AG04449 (cell line): ENCODE results near the gene ACSL3.

Experiments
- CTCF ChIA-PET: fragments of 350-600 bp; formaldehyde crosslinking; extraction: SDS; loops from one replicate; lab custom pipeline; 2021; ENCODE audit warnings: antibody characterized with exemption; lab: Yijun Ruan, JAX
- POLR2A ChIA-PET: fragments of 400-600, 350-600 bp; formaldehyde crosslinking; extraction: SDS; loops from one replicate; lab custom pipeline; 2020; ENCODE audit warnings: antibody characterized with exemption, inconsistent platforms; lab: Yijun Ruan, JAX
- DNase-seq: peaks from one replicate; pipeline ENCODE4 v3.0.0-alpha.2; 2010; ENCODE audit warnings: low read depth, low spot score
- H3K4me3 ChIP-seq: 2 replicates; pipeline ENCODE4 v1.5.1; 2011; ENCODE audit warnings: low read depth, mild to moderate bottlenecking, control low read depth, low read length
- TF ChIP-seq, protein P1 (sequence below): IDR thresholded peaks from one replicate; pipeline ENCODE4 v1.5.1; 2011; ENCODE audit warnings: mild to moderate bottlenecking, moderate library complexity, low read length, control low read depth, inconsistent platforms; ENCODE audit not compliant: insufficient read depth; ENCODE audit errors: missing control alignments

The ACSL3 gene

GRCh38 chr2:222907790-222908441 lies 47.1 kb downstream of the ACSL3 start:
- ChIA-PET CTCF (interaction anchor here (0.9 to 5.6 kb wide), 8 partner anchors 8 to 890 kb away, joined by 3 to 52 read pairs (median 26); no protein-coding TSS in a partner anchor), POLR2A (no interaction called here)

DNA sequence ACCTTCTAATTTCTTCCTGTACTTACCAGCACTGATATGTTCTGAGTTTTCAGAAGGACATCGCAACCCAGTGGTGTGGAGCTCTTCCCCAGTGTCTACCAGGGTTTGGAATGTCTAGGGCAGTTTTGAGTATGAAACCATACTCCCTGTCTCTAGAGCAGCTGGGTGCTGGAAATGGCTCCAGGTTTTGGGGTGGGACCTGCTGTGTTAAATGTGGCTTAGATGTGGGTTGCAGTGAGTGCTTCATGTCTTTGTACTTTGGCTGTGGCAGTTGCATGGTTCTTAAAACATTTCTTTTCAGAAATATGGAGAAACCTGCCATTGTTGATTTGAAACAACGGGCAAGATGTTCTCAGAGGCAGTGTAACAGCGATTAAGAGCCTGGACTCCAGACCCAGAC lies 48.5 kb downstream of the ACSL3 start:
- TF ChIP-seq, protein P1, sequence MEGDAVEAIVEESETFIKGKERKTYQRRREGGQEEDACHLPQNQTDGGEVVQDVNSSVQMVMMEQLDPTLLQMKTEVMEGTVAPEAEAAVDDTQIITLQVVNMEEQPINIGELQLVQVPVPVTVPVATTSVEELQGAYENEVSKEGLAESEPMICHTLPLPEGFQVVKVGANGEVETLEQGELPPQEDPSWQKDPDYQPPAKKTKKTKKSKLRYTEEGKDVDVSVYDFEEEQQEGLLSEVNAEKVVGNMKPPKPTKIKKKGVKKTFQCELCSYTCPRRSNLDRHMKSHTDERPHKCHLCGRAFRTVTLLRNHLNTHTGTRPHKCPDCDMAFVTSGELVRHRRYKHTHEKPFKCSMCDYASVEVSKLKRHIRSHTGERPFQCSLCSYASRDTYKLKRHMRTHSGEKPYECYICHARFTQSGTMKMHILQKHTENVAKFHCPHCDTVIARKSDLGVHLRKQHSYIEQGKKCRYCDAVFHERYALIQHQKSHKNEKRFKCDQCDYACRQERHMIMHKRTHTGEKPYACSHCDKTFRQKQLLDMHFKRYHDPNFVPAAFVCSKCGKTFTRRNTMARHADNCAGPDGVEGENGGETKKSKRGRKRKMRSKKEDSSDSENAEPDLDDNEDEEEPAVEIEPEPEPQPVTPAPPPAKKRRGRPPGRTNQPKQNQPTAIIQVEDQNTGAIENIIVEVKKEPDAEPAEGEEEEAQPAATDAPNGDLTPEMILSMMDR: no peak
- POLR2A ChIA-PET: no interaction called here
- H3K4me3 ChIP-seq: no peak overlapping the region
- no peak for DNase-seq
- CTCF ChIA-PET: interaction anchor here (1.0 to 5.6 kb wide), 8 partner anchors 9 to 889 kb away, joined by 3 to 52 read pairs (median 5); no protein-coding TSS in a partner anchor

More at GRCh38 chr2:222907790-222908441, 47.1 kb downstream of the ACSL3 start:
- DNase-seq: no peak
- TF ChIP-seq, protein P1: no peak
- H3K4me3 ChIP-seq: no peak overlapping the region

DNA sequence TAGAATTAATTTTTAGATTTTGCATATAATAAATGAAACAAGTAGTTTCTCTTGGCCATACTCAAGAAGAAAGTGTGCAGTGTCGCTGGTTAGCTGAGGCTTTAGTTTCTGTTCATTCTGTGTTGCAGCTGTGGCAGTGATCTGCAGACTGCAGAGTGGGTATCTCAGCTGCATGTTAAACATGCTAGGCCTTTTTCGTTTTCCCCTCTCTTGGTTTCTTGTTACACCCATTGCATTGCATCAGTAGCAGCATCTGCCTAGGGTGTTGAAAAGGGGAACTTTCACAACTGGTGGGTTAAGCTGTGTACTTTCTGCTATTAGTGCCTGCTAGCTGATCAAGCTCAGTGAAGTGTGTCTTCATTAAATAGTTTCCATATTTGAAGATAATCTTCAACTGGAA lies 51.3 kb downstream of the ACSL3 start:
- TF ChIP-seq, protein P1: no peak
- CTCF ChIA-PET: interaction anchor here (0.8 to 5.6 kb wide), 15 partner anchors 10 to 886 kb away, joined by 3 to 52 read pairs (median 6); no protein-coding TSS in a partner anchor
- no peak for DNase-seq
- POLR2A ChIA-PET: interaction anchor here (0.5 to 1.0 kb wide), 2 partner anchors 59 to 203 kb away, joined by 3 to 4 read pairs; no protein-coding TSS in a partner anchor
- no peak overlapping the region for H3K4me3 ChIP-seq

DNA sequence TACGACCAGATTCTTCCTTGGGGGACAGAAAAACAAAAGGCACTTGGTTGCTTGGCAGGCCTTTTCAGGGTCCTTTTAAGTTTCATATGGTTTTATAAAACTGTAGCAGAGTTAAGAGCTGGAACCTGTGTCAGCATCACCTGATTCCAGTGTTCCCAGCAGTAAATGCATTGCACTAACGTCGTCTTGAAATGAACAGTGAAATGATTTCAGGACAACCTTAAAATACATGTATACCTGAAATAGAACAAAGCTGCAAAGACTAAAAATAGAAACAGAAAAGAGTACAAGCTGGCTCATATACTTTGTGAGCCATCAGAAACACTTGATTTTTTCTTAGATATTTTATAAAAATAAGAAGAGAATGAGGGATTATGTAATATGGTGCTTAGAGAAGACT lies 51.9 kb downstream of the ACSL3 start:
- ChIA-PET CTCF (interaction anchor here (0.7 to 5.6 kb wide), 13 partner anchors 10 to 885 kb away, joined by 3 to 52 read pairs (median 9); no protein-coding TSS in a partner anchor), POLR2A (interaction anchor here (0.8 to 1.0 kb wide), 2 partner anchors 47 to 203 kb away, joined by 3 to 4 read pairs; no protein-coding TSS in a partner anchor)
- H3K4me3 ChIP-seq: no peak overlapping the region

GRCh38 chr2:222915092-222915957 lies 54.5 kb downstream of the ACSL3 start:
- no peak overlapping the region for H3K4me3 ChIP-seq
- DNase-seq: no peak
- POLR2A ChIA-PET: no interaction called here
- TF ChIP-seq, protein P1: peak; percentile 35
- CTCF ChIA-PET: interaction anchor here (0.7 to 4.1 kb wide), 48 partner anchors 8 to 904 kb away, joined by 3 to 54 read pairs (median 4); partner anchors contain the start of genes MOGAT1 and SCG2

More for the DNA sequence above, 51.9 kb downstream of the ACSL3 start:
- TF ChIP-seq, protein P1: no peak
- DNase-seq: no peak
